H9 (cell line): ENCODE measurements around the gene HTR7. TPM values are rescaled to one million over a fixed set of nuclear protein-coding genes. Genes with fewer than 3 reads are reported as not detected.

Experiments
- DNase-seq: peaks from one replicate; pipeline ENCODE4 v3.0.0-alpha.2; 2017
- H2AFZ ChIP-seq: one replicate; pipeline ENCODE4 v1.6.1; 2013; ENCODE audit warnings: mild to moderate bottlenecking, low read length, control low read depth, moderate library complexity
- H2AK5ac ChIP-seq: 2 replicates; pipeline ENCODE4 v1.6.1; 2013; ENCODE audit warnings: low read length, control low read depth, mixed read lengths; ENCODE audit not compliant: insufficient read length
- H2BK120ac ChIP-seq: one replicate; pipeline ENCODE4 v1.6.1; 2013; ENCODE audit warnings: low read depth, mild to moderate bottlenecking, low read length, control low read depth, inconsistent platforms; ENCODE audit not compliant: poor library complexity, severe bottlenecking
- H2BK12ac ChIP-seq: 2 replicates; pipeline ENCODE4 v1.6.1; 2013; ENCODE audit warnings: low read length, control low read depth, mixed read lengths, low read depth; ENCODE audit not compliant: insufficient read length
- H2BK15ac ChIP-seq: 2 replicates; pipeline ENCODE4 v1.6.1; 2013; ENCODE audit warnings: low read depth, low read length, control low read depth
- H2BK20ac ChIP-seq: one replicate; pipeline ENCODE4 v1.6.1; 2013; ENCODE audit warnings: low read depth, mild to moderate bottlenecking, low read length, control low read depth, inconsistent platforms; ENCODE audit not compliant: poor library complexity, severe bottlenecking
- H2BK5ac ChIP-seq: 2 replicates; pipeline ENCODE4 v1.6.1; 2013; ENCODE audit warnings: low read length, control low read depth, mixed read lengths; ENCODE audit not compliant: insufficient read length
- H3K14ac ChIP-seq: 2 replicates; pipeline ENCODE4 v1.6.1; 2013; ENCODE audit warnings: low read length, control low read depth; ENCODE audit not compliant: insufficient read depth
- H3K18ac ChIP-seq: 2 replicates; pipeline ENCODE4 v1.6.1; 2013; ENCODE audit warnings: low read depth, mild to moderate bottlenecking, mixed read lengths, low read length, control low read depth; ENCODE audit not compliant: insufficient read length
- H3K23ac ChIP-seq: 2 replicates; pipeline ENCODE4 v1.6.1; 2013; ENCODE audit warnings: low read length, control low read depth, mixed read lengths, low read depth; ENCODE audit not compliant: insufficient read length
- H3K23me2 ChIP-seq: 2 replicates; pipeline ENCODE4 v1.6.1; 2013; ENCODE audit warnings: low read depth, mild to moderate bottlenecking, mixed read lengths, low read length, control low read depth; ENCODE audit not compliant: insufficient read length, poor library complexity, severe bottlenecking
- H3K27ac ChIP-seq: 2 replicates; pipeline ENCODE4 v1.5.1; 2013; ENCODE audit warnings: low read length, control low read depth, mixed read lengths, low read depth; ENCODE audit not compliant: insufficient read length
- H3K27me3 ChIP-seq: 2 replicates; pipeline ENCODE4 v1.6.1; 2013; ENCODE audit warnings: low read length, control low read depth, inconsistent platforms; ENCODE audit not compliant: insufficient read depth
- H3K4ac ChIP-seq: 2 replicates; pipeline ENCODE4 v1.6.1; 2013; ENCODE audit warnings: low read depth, mild to moderate bottlenecking, control low read depth, inconsistent platforms, low read length, moderate library complexity
- H3K4me1 ChIP-seq: 2 replicates; pipeline ENCODE4 v1.6.1; 2013; ENCODE audit warnings: low read length, control low read depth, inconsistent platforms; ENCODE audit not compliant: insufficient read depth
- H3K4me2 ChIP-seq: 2 replicates; pipeline ENCODE4 v1.6.1; 2013; ENCODE audit warnings: low read length, control low read depth, mixed read lengths; ENCODE audit not compliant: insufficient read length, insufficient read depth
- H3K56ac ChIP-seq: 2 replicates; pipeline ENCODE4 v1.6.1; 2013; ENCODE audit warnings: low read depth, mild to moderate bottlenecking, mixed read lengths, low read length, control low read depth; ENCODE audit not compliant: insufficient read length
- H3K79me1 ChIP-seq: 2 replicates; pipeline ENCODE4 v1.6.1; 2013; ENCODE audit warnings: low read depth, mild to moderate bottlenecking, moderate library complexity, low read length, control low read depth, inconsistent platforms; ENCODE audit not compliant: insufficient read depth, poor library complexity, severe bottlenecking
- H3K79me2 ChIP-seq: 2 replicates; pipeline ENCODE4 v1.6.1; 2013; ENCODE audit warnings: low read length, control low read depth, inconsistent platforms; ENCODE audit not compliant: insufficient read depth
- H3K9ac ChIP-seq: 2 replicates; pipeline ENCODE4 v1.6.1; 2013; ENCODE audit warnings: low read length, control low read depth, mixed read lengths; ENCODE audit not compliant: insufficient read length; ENCODE audit errors: extremely low read depth
- H3K9me3 ChIP-seq: one replicate; pipeline ENCODE4 v1.6.1; 2013; ENCODE audit warnings: low read depth, low read length, inconsistent platforms; ENCODE audit not compliant: control insufficient read depth
- H3T11ph ChIP-seq: one replicate; pipeline ENCODE4 v1.6.1; 2013; ENCODE audit warnings: mild to moderate bottlenecking, low read length, control low read depth, inconsistent platforms
- H4K20me1 ChIP-seq: one replicate; pipeline ENCODE4 v1.6.1; 2013; ENCODE audit not compliant: control insufficient read depth, insufficient read length, insufficient read depth
- H4K5ac ChIP-seq: 2 replicates; pipeline ENCODE4 v1.6.1; 2013; ENCODE audit warnings: low read depth, mild to moderate bottlenecking, mixed read lengths, low read length, control low read depth; ENCODE audit not compliant: insufficient read length
- H4K8ac ChIP-seq: replicated peaks from 2 replicates; pipeline ENCODE4 v1.6.1; 2013; ENCODE audit warnings: low read length, control low read depth, mixed read lengths, low read depth; ENCODE audit not compliant: insufficient read length
- H4K91ac ChIP-seq: 2 replicates; pipeline ENCODE4 v1.6.1; 2013; ENCODE audit warnings: low read depth, mild to moderate bottlenecking, moderate library complexity, mixed read lengths, low read length, control low read depth; ENCODE audit not compliant: insufficient read length
- H3K27ac Mint-ChIP-seq, 3 experiments: 2 replicates in 2 of 3; 3 replicates in 1 of 3; pipeline ENCODE4 v1.8.0; 2020 to 2021; ENCODE audit warnings: mixed read lengths in 3 of 3, mild to moderate bottlenecking in 1 of 3, moderate library complexity in 1 of 3
- H3K27me3 Mint-ChIP-seq: 2 replicates; pipeline ENCODE4 v1.8.0; 2021; ENCODE audit warnings: low read depth, mild to moderate bottlenecking, moderate library complexity, mixed read lengths
- H3K36me3 Mint-ChIP-seq, 3 experiments: 2 replicates in 2 of 3; 3 replicates in 1 of 3; pipeline ENCODE4 v1.8.0; 2020 to 2021; ENCODE audit warnings: low read depth in 3 of 3, mixed read lengths in 3 of 3; ENCODE audit not compliant: insufficient read depth in 1 of 3
- H3K4me1 Mint-ChIP-seq, 2 experiments: 2 replicates each; pipeline ENCODE4 v1.8.0; 2020; ENCODE audit warnings: mixed read lengths in 2 of 2
- H3K4me3 Mint-ChIP-seq, 2 experiments: 2 replicates in 1 of 2; 3 replicates in 1 of 2; pipeline ENCODE4 v1.8.0; 2020 to 2021; ENCODE audit warnings: mild to moderate bottlenecking in 2 of 2, mixed read lengths in 2 of 2, moderate library complexity in 1 of 2
- H3K9me3 Mint-ChIP-seq, 2 experiments: 2 replicates in 1 of 2; 3 replicates in 1 of 2; pipeline ENCODE4 v1.8.0; 2020; ENCODE audit warnings: mild to moderate bottlenecking in 2 of 2, mixed read lengths in 2 of 2, moderate library complexity in 1 of 2
- WGBS: extraction: QIAGEN DNeasy Blood & Tissue Kit; methylation state at CpG from one replicate; pipeline ENCODE4 v1.1.7; 2013; ENCODE audit warnings: missing lambda C conversion rate, low lambda C conversion rate, mixed read lengths; ENCODE audit not compliant: insufficient read length; ENCODE audit errors: extremely low coverage; 5-methylcytosine and 5-hydroxymethylcytosine counted together
- total RNA-seq: library from RNA; stranded (reverse); gene quantifications from 2 replicates; pipeline ENCODE4 v1.2.1, GENCODE V29; 2021
- TF ChIP-seq, protein P1 (sequence below): fragments of 200-600 bp; sonication (generic); conservative IDR thresholded peaks from 3 replicates; pipeline ENCODE4 v1.8.0; 2021; ENCODE audit warnings: antibody characterized with exemption, mild to moderate bottlenecking

HTR7 gene
- total RNA-seq, 1 experiment from 2014 or later, result 21.3 TPM

DNA sequence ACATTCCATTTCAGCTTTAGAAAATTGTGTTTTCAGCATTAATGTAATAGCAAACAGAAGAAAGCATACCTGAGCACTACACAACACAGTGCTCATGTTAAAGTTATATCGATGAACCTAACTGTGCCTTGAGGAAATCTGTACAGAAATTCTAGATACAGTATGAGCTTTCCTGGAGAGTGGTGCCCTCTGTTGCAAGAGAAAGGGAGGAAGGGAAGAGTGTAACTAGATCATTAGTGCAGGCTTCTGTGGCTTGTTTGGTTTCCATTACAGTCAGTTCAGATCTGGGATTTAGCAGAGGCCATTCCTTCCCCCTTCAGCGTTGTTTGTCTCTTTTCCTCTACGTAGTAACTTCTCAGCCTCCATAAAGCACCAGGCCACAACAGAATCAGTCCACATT is 139.7 kb downstream of the HTR7 start:
- WGBS, result no CpG with 5 or more reads among the region's 3 CpGs
- no peaks in the 10 kb centered on the region for H3K36me3 Mint-ChIP-seq
- H2AFZ ChIP-seq, result no peak overlapping the region

More for the DNA sequence above, 139.7 kb downstream of the HTR7 start:
- H2AK5ac ChIP-seq, result no peak overlapping the region
- TF ChIP-seq, protein P1, sequence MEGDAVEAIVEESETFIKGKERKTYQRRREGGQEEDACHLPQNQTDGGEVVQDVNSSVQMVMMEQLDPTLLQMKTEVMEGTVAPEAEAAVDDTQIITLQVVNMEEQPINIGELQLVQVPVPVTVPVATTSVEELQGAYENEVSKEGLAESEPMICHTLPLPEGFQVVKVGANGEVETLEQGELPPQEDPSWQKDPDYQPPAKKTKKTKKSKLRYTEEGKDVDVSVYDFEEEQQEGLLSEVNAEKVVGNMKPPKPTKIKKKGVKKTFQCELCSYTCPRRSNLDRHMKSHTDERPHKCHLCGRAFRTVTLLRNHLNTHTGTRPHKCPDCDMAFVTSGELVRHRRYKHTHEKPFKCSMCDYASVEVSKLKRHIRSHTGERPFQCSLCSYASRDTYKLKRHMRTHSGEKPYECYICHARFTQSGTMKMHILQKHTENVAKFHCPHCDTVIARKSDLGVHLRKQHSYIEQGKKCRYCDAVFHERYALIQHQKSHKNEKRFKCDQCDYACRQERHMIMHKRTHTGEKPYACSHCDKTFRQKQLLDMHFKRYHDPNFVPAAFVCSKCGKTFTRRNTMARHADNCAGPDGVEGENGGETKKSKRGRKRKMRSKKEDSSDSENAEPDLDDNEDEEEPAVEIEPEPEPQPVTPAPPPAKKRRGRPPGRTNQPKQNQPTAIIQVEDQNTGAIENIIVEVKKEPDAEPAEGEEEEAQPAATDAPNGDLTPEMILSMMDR, result no peak
- no peak overlapping the region for H4K5ac ChIP-seq
- no peak overlapping the region for H3K4ac ChIP-seq
- H3K4me1 ChIP-seq, result no peaks in the 10 kb centered on the region
- H4K91ac ChIP-seq, result no peak overlapping the region
- 0 out of 5 replicates have a peak, but pooled peaks cover 0 to 2% of the 10 kb centered on the region in 2 experiments for H3K9me3 Mint-ChIP-seq
- H3K27ac Mint-ChIP-seq, result peak overlapping the region in 1 of 3 experiments; percentile 26; a peak in 1 of 7 replicates
- H3K4me3 Mint-ChIP-seq, result no peak overlapping the region
- no peak overlapping the region for H3K27ac ChIP-seq
- no peak overlapping the region for H2BK15ac ChIP-seq
- H3K79me1 ChIP-seq, result no peaks in the 10 kb centered on the region
- peaks cover 10 to 14% of the 10 kb centered on the region in 2 experiments for H3K4me1 Mint-ChIP-seq
- no peak overlapping the region for H3K23ac ChIP-seq
- H3T11ph ChIP-seq, result no peak overlapping the region
- H3K14ac ChIP-seq, result no peak overlapping the region
- H3K9ac ChIP-seq, result no peak overlapping the region
- H3K4me2 ChIP-seq, result no peak overlapping the region
- no peak overlapping the region for H2BK5ac ChIP-seq
- H3K27me3 Mint-ChIP-seq, result no peaks in the 10 kb centered on the region
- DNase-seq, result no peak
- no peak overlapping the region for H3K56ac ChIP-seq
- H3K23me2 ChIP-seq, result no peaks in the 10 kb centered on the region
- H2BK12ac ChIP-seq, result no peak overlapping the region
- no peak overlapping the region for H2BK120ac ChIP-seq
- H3K18ac ChIP-seq, result no peak overlapping the region
- no peak overlapping the region for H4K8ac ChIP-seq
- no peaks in the 10 kb centered on the region for H4K20me1 ChIP-seq
- H2BK20ac ChIP-seq, result no peak overlapping the region
- H3K27me3 ChIP-seq, result no peaks in the 10 kb centered on the region
- H3K79me2 ChIP-seq, result no peaks in the 10 kb centered on the region
- no peaks in the 10 kb centered on the region for H3K9me3 ChIP-seq
